Stimulated activated CD8-positive, alpha-beta memory T cell treated with anti-CD3 and anti-CD28 coated beads, Interleukin-15, amount 100 ng/mL, for 4 hours (primary cell): ENCODE data around the gene PPP4R4.
"Not testable (repeated sequence)": the region's sequence is repeated elsewhere in the genome, so short reads cannot be mapped to it uniquely, and the experiment has no call there.

Experiments used
- DNase-seq, 2 donors: peaks; one replicate each; pipeline ENCODE4 v3.0.0-alpha.2; 2020; ENCODE audit warnings: low read depth in 2 of 2

The PPP4R4 gene

DNA sequence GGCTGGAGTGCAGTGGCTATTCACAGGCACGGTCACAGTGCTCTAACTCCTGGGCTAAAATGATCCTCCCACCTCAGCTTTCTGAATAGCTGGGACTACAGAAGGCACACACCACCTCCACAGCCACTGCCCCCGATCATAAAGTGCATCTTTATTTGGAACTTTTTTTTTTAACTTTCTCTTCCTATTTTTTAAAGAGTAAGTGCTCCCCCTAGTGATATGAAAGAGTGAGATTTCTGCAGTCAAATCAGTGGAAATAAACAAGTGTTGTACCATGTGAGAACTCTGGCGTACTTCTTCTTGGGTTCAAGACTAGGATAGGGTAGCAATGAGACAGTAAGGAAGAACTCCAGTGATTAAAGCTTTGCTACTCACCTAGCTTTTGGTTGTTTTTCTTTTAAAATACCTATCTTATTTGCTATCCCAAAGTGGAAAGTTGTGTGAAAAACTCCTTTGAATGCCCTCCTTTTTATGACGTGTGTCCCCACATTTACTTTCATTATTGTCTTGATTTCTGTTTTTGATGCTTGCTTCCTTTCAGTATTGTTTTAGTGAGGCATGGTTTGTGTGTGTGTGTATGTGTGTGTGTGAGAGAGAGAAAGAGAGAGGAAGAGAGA is 6.6 kb downstream of the PPP4R4 start:
- no peak for DNase-seq

DNA sequence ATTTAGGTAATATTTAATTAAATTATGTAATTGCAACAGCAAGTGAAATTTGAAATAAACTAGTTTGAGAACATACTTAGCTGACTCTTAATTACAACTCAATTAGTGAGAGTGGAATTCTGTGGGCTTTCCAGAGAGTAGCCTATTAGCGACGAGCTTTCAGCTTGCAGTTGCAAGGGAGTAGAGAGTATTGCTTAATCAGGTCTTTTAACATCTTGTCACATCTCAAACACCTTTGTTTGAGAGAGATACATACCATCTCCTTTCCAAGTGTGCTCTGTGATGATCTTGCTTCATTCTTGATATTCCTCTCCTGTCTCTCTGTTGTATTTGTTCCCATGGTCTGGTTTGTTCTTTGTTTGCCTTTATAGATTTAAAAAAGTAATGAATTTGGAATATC is 7.7 kb downstream of the PPP4R4 start:
- no peak for DNase-seq

GRCh38 chr14:94192536-94192935 is 18.4 kb downstream of the PPP4R4 start:
- no peak for DNase-seq

GRCh38 chr14:94193776-94194175 is 19.7 kb downstream of the PPP4R4 start:
- DNase-seq, result no peak

DNA sequence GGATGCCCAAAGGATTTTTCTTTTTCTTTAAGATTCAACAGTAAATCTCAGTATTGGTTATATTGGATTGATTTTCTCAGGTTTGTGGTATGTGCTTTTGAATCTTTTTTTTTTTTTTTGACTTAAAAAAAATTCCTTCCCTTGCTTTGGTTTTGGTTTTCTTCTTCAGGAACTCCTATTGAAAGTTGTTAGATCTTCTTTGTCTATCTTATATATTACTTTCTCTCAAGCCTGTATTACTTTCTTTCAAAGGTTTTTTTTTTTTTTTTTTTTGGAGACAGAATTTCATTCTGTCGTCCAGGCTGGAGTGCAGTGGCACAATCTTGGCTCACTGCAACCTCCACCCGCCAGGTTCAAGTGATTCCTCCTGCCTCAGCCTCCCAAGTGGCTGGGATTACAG is 21.9 kb downstream of the PPP4R4 start:
- DNase-seq, result no peak

GRCh38 chr14:94203473-94204210 is 29.5 kb downstream of the PPP4R4 start:
- no peak for DNase-seq

DNA sequence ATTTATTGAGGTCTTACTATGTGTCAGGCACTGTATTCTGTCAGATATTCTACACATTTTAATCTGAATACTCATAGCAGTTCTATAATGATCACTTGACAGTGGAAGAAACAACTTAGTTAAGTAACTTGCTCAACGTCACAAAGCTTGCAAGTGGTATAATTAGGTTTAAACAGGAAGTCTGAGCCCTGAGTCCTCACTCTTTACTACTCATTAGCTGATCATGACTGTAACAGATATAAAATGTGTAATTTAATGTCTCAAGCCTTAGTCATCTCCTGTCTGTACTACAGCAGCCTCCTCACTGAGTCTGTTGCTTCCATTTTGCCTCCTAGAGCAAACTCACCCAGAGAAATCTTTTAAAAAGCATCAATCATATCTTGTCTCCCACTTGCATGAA is 38.9 kb downstream of the PPP4R4 start:
- DNase-seq, result no peak

DNA sequence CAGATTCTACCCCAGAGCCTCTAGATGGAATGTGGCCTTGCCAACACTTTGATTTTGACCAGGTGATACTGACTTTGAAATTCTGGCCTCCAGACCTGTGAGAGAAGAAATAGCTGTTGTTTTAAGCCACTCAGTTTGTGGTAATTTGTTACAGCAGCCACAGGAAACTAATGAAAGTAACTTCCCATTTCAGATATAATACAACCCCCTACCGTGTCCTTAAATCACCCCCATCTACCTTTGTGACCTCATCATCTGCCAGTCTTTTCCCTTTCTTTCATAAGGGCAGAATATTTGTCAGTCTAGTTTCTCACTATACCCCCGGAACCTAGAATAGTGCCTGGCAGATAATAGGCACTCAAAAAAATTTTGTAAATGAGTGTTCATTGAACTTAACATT is 39.6 kb downstream of the PPP4R4 start:
- no peak for DNase-seq

GRCh38 chr14:94217116-94217515 is 43.0 kb downstream of the PPP4R4 start:
- DNase-seq, result no peak

- not testable (repeated sequence) for DNase-seq
Observed at GRCh38 chr14:94218198-94218886, 44.2 kb downstream of the PPP4R4 start.

DNA sequence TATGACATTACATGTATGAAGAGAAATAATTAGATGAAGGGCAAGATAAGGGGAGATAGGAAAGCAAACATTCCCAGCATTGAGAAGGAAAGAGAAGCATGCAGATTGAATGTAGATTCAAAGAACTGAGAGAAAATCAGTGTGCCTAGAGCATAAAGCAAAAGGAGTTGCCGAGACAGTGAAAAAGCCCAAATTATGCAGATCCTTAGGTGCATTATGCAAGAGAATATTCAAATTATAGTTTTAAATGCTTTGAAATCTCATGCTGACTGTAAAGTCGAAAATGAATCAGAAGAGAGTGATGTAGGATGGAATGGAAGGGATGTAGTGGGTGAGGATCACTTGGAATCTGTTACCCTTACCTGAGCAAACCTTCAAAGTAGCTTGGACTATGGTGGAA is 49.9 kb downstream of the PPP4R4 start:
- DNase-seq, result no peak

- no peak for DNase-seq
Observed at GRCh38 chr14:94225460-94226378, 51.6 kb downstream of the PPP4R4 start.

DNA sequence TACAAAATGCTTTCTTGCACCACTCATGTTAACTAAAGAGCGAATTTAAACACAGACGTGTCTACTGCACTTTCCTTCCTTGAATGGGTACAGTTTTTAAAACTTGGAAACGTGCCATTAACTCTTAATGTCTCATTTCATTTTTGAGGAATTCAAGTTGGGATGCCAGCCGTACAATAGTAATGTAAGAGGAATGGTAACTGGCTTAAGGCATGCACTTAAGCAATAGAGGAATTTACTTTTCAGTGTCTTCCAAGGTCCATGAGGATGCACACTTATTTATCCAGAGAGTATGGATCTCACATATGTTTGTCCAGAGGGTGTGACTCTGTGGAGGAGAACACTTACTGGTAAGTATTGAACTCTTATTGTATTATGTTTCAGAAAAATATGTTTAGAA is 52.9 kb downstream of the PPP4R4 start:
- DNase-seq, result no peak

GRCh38 chr14:94237046-94237445 is 62.9 kb downstream of the PPP4R4 start:
- no peak for DNase-seq

GRCh38 chr14:94237983-94238382 is 63.9 kb downstream of the PPP4R4 start:
- no peak for DNase-seq

DNA sequence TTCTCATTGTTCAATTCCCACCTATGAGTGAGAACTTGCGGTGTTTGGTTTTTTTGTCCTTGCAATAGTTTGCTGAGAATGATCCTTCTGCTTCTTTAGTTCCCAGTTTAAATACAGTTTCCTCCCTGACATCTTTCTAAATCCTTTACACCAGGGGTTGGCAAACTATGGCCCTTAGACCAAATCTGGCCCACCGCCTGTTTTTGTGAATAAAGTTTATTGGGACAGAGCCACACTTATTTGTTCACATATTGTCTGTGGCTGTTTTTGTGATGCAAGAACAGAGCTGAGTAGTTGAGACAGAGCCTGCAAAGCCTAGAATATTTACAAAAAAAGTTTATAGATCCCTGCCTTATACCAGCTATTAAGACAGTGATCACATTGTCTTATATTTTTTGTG is 65.3 kb downstream of the PPP4R4 start:
- no peak for DNase-seq

GRCh38 chr14:94244182-94244581 is 70.1 kb downstream of the PPP4R4 start:
- DNase-seq, result no peak

GRCh38 chr14:94264195-94264594 is 90.1 kb downstream of the PPP4R4 start:
- DNase-seq, result not testable (repeated sequence)

DNA sequence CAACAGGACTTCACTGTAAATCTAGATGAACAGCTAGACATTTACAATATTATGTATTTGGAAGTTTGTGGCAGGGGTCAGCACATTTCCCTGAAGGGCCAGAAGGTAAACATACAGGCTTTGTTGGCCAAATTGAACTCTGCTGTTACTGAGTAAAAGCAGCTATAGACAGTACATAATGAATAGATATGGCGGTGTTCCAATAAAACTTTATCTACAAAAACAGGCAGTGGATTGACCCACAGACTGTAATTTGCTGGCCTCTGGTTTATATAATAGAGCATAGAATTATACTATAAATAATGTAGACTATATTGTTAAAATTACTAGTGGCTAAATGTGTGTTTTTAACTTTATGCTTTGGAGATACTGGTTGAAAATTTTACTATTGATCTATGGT is 93.2 kb downstream of the PPP4R4 start:
- no peak for DNase-seq

DNA sequence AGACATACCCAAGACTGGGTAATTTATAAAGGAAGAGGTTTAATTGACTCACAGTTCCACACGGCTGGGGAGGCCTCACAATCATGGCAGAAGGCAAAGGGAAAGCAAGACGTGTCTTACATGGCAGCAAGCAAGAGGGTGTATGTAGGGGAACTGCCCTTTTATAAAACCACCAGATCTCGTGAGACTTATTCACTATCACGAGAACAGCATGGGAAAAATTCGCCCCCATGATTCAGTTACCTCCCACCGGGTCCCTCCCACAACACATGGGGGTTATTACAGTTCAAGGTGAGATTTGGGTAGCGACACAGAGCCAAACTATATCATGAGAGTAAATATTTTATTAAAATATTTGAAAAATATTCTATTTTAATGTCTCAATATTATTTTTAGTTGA is 94.5 kb downstream of the PPP4R4 start:
- not testable (repeated sequence) for DNase-seq

DNA sequence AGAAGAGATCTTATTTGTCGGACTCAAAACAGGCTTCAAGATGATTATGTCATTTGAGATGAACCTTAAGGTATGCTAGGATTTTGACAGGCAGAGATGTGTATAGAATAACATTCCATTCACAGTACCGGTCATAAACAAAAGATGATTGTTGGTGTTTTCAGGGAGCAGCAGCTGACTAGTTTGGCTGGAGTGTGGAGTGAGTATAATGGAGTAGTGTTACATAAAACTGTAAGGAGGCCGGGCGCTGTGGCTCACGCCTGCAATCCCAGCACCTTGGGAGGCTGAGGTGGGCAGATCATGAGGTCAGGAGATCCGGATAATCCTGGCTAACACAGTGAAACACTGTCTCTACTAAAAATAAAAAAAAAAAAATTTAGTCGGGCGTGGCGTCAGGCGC is 95.0 kb downstream of the PPP4R4 start:
- DNase-seq, result no peak
